ENCODE data around the gene UBE2QL1.

Gene UBE2QL1

DNA sequence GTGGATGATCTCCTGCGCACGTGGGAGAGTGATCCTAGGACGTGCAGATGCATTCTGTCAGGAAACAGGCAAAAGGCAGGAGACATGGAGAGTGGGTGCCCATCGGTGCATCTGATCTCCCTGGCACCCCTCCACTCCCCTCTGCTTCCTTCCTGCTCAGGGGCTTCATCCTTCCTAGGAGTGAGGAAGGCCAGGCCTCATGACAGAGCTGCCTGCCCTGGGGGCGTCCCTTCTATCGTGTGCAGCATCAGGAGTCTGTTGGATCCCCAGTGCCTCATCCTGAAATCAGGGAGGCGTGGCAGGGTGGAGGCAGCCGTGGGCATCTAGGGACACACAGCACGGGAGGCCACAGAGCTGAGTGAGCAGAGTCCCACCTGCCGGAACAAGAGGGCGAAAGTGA, 30.1 kb downstream of the UBE2QL1 start:
- no peak for DNase-seq (ENCODE audit: low spot score)

DNA sequence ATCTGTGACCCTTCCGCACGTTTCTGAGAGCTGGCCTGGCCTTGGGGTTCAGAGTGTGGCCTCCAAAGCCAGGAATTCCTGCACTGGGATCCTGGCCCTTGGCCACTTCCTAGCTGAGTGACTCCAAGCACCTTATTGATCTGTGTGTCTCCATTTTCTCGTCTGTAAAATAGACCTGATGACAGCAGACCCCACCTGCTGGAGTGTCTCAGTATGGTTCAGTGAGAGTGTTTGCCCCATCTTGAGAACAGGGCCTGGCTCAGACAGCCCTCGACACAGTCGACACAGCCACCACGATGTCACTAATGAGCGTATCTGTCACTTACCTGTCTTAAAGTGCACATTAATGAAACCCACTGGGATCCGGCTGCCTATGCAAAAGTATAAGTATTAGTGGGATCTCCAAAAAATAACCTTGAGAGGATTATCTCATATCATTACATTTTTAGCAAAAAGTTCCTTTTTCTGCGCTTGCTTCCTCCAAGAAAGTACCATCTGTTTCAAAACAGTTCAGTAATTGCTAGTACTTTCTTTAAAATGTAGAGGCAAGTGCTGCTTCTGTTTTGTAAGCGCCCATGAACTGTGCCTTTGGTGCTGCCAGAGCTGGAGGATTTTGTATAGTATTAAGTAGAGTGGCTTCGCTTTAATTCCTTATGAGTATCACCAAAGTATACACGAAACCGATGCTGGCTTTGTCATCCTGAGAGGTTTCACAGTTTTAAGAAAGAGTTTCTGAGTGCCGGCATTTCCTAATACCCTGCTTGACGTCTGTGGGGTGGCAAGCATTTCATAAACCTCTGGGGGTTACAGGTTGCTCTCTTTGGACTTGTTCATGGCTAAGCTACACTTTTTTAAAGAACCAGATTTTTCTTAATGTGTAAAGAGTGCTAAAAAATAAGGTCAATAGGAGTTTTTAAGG, 31.7 kb downstream of the UBE2QL1 start:
- DNase-seq (ENCODE audit: low spot score), result no peak

DNA sequence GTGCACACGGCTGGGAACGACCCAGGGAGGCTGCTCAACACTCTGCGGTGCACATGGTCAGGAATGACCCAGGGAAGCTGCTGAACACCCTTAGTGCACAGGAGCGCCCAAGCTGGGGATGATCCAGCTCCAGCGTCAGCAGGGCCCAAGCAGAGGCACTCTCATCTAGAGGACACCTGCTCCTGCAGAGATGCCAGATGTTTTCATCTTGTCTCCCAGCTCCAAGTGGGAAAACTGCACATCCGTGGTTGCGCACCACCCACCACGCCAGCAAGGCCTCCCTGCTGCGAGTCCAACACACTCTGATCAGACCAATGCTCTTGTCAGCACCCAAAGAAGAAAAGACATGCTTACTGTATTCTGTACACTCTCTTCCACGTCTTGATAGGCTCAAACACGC, 34.1 kb downstream of the UBE2QL1 start:
- no peak for DNase-seq (ENCODE audit: low spot score)

DNA sequence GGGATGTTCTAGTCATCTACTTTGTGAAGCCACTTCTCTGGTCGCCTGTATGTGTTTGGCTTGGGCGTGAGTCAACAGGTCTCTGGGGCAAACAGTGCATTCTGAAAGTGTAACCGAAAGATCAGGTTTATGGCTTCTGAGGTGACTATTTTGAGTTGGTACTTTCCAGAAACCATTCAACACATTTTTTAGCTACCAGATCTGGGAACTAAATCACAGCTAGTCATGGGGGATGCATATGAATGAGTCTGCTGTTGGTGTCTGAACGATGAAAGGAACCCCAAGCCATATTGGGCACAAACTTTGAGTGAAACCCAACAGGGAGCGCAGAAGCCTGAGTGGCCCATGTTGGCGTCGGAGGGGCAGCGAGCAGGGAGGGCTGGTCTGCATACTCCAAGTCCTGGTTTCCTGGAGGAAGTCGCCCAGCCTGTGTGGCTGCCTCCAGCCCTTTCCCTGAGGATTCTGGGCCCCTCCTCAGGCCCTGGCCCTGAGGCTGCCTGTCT, 35.3 kb downstream of the UBE2QL1 start:
- DNase-seq (ENCODE audit: low spot score), result no peak

DNA sequence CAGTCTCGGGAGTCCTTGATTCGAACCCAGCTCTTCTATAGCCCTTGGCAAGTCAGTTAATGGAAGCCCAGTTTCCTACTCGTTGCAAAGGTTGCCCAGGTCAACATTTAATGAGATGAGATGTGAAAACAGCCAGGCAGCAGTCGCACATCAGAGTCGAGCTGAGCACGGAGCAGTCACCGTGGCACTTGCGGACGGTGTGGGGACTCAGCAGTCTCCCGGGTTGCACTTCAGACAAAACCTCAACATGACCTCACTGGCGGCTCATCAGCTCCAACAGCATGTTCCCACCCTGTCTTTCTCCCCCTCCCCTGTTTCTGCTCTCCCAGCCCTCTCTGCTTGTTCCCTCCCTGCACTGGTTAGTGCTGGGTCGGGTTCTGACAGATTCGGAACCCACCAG, 35.8 kb downstream of the UBE2QL1 start:
- DNase-seq (ENCODE audit: low spot score), result no peak

DNA sequence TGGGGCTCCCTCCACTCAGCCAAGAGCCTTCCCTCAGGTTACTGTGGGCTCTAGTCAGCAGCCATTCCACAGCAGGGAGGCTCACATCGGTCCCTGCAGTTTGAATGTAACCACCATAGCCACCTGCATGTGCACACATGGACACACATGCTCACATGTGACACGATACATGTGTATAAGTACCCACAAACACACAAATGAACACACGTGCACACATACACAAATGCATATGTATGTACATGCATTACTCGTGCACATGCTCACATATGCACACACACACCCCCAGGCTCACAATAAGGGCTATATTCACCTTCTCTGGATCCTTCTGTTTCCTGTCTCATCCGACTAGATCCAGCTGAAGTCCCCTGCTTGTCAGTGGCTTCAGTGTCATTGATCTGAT, 36.2 kb downstream of the UBE2QL1 start:
- no peak for DNase-seq (ENCODE audit: low spot score)

DNA sequence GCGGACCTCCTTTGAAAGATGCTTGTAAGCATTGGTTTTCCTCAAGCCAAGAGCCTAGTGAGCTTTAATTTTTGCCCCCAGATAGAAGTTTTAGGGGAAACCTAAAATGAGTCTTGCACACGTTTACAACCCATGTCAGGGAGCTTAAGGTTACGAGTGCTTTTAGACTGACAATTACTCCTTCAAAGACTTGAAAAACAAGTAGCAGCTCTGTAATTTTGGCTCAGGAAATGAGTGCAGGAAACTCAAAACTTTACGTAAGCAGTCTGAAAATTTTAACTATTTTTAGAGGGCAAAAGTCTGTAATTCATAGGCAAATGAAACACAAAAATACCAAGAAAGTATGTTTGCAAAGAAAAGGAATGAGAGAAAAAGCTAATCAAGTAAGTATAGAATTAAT, 36.8 kb downstream of the UBE2QL1 start:
- no peak for DNase-seq (ENCODE audit: low spot score)

DNA sequence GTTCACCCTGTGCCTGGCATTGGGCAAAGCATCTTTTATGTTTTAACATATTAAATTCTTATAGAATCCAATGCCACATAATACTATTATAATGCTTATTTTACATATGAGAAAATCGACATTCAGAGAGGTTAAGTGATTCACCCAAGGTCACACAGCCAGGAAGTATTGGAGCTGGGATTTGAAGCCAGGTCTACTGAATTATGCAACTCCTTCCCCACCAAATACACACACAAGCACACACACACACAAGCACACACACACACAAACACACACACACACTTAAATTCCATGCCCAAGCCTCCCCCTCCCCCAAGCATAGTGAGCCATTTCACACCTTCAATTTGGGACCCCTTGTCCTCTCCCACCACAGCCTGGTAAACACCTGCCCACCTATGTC, 37.4 kb downstream of the UBE2QL1 start:
- no peak for DNase-seq (ENCODE audit: low spot score)

DNA sequence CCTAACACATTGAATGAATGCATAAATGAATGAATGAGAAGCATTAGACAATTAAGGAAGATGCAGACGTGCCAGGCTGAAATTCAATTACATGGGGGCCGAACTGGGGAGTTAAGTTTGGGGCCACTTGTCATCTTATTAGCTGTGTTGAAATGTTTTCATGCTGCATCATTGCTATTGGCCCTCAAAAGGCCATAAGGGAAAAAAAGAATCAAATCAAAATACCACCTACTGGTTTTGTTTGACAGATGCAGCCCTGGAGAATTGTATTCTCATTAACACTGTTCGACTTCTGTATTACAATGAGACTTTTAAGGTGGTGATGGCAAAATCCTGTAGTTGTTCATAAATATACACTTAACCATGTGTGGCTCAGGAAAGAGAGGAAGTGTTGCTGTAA, 38.4 kb downstream of the UBE2QL1 start:
- no peak for DNase-seq (ENCODE audit: low spot score)

DNA sequence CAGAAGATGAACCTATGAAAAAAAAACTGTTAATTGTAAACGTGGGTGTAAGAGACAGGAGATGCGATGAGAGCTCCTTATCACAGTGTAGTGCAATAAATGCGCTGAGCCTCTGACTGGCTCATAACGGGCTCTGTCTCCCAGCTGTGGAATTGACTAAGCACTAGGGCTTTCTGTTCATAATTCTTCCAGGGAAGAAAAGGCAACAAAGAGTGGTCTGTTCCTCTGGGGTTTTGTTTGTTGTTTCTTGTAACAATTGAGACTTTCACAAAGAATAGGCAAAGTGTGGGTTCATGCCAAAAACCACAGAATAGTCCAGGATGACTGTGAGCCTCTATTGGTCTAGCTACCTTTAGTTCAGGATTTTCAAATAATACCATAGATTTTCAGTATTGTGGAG, 39.4 kb downstream of the UBE2QL1 start:
- no peak for DNase-seq (ENCODE audit: low spot score)

DNA sequence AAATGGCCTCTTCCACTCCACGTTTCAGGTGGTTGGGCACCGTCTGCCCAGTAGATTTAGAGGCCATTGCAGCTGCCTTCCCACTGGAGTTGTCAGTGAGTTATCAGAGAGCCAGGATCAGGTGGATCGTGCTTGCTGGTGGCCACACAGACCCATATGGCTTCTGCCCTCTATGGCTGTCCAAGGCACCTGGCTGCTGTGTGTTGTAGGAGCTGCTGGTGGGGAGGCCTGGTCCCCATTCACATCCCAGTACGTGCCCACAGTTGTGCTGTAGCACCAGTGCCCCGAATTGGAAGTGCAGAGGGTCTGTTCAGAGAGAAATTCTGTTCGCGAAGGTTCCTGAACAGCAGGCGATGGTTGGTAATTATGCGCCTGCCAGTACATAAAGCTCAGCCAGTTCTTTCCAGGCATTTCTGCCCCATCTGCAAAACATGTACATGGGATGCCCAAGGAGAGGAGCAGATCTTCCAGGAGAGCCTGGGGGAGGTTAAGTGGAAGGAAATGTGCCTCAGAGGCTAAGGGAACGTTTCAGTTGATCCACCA, 41.1 kb downstream of the UBE2QL1 start:
- DNase-seq (ENCODE audit: low spot score), result no peak

DNA sequence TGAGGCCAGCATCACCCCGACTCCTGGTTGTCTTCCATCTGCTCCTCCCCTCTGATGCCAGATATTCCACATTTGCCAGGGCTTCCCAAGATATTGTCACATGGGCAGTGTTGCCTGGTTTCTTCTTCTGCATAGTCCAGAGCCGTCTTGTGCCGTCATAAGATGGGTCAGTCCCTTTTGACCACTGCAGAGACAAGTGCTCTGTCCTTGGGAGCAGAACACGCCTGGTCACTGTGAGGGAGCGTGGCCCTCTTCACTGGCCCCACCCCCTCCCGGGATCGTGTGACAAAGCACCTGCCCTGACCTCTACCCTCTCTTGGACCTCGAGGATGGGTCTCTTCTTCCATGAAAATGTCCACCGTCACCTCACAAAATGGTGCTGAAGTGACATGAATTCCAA, 41.6 kb downstream of the UBE2QL1 start:
- DNase-seq (ENCODE audit: low spot score), result no peak

DNA sequence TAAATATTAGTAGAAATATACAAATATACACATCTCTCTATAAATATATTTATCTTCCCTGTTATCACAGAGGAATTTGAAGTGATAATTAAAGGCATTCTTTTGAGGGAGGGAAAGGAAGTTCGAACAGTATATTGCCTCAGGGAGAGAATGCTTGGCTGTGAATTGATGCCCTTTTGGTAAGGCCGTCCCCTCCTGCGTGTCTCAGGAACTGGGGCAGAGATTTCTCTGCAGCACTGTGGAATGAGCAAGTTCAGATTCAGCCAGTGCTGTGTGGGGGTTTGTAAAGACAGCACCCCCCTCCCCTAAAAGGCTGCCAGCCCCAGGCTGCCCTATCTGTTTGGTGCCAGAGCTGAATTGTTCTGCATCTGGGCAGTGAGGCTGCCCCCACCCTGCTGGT, 42.0 kb downstream of the UBE2QL1 start:
- DNase-seq (ENCODE audit: low spot score), result no peak

DNA sequence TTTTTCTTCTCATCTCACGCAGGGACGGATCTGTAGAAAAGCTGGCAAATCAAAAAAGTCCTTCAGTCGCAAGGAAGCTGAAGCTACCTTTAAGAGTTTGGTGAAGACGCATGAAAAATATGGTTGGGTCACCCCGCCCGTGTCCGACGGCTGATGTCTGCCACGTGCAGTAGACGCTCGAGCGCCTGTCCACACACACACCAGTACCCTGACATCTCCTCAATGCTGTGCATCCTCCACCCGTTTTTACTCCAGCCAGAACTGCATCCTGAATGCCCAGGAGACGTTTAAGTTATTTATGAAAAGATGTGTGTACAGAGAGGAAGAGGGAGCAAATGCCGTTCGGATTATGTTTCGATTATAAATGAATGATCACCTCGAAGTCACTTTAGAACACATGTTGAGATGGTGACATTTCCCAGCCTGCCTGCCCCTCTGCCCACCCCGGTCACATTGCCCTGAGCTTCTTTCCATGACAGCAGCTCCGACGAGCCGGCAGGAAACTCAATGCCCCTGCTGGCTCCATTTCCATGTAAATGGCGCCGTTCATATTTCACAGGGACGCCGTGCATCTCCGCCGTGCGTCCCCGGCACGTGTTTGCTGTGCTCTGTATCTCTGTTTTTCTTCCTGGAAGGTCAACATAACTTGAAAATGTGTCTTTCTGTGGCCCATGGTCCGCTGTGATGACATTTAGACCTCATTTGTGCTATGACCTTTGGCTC, 42.7 kb downstream of the UBE2QL1 start:
- DNase-seq (ENCODE audit: low spot score), result no peak

DNA sequence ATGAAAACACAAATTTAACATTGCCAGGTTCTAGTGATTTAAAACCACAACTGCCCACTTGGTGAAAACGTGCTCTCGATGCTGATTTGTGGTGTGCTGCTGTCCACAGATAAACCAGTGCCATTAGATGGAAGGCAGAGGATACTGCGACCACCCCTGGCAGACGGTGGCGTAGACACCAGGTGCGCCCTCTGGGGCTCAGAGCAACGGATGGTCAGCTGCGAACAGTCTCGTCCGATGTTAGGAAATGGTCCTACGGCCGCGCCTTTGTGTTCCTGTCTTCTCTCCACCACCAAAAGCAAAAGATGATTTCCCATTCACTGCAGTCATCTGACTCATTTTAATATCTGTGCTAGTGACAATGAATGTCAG, 43.2 kb downstream of the UBE2QL1 start:
- DNase-seq (ENCODE audit: low spot score), result no peak

DNA sequence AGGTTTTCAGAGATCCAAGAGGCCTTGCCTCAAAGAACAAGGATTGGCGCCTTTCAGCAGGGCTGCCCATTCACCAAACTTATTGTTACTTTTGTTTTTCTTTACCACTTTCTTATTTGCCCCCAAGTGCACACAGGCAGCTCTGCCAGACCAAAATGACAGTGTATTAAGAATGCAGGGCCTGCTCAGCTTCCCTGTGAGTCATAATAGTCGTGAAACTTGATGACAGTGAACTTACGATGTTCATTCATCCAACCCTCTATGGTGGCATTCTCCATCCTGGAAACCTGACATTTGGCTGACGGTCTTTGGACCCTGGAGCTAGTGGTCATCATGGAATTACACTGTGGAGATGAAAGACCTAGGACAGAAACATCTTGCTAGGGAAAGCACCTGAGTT, 44.3 kb downstream of the UBE2QL1 start:
- no peak for DNase-seq (ENCODE audit: low spot score)

DNA sequence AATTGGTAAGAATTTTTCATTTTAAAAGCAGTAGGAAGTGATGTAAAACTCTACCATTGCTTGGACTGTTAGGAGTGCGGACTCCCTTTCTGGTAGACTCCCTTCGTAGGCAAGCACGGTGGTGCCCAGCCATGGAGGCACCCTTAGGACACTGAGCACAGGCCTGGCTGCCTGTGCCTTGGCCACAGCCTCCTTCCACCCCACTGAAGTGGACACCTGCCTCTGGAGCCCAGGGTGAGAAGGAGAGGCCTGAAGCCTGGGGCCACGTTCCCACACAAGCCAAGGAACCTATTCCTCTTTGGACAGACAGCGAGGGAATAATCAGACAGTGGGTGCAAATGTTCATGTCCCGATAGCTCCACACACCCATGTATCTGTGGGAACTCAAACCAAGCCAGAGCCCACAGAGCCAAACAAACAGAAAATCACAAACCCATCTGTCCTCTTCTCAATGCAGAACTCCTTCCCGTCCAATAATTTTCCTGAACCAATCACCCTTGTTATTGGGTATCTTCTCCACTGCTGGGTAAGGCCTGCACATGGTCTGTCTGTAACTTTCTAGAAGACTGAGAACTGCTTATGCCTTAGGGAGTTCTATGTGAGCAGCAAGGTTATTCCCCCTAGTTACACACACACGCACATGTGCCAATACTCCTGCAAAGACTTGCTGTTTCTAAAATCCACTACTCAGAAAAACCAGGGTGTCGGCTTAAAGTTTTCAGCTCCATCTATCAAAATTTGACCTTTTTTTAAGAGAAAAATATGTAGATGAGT, 45.2 kb downstream of the UBE2QL1 start:
- no peak for DNase-seq (ENCODE audit: low spot score)

DNA sequence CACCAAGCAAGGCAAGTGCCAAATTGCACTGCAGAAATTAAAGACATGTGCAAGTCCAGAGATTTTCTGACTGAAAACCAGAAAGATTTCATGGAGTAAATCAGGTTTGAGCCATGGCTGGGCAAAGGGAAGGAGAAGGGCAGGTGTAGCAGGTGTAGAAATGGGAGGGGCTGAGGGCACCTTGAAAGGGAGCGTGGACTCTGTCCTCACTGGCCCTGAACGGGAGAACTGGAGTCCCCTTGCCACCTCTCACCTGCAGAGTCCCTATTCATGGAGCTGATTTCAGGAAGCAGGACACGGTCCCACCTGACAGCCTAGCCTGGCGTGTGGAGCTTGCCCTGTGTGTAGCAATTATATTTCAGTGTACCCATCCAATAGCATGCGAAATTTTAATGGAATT, 46.3 kb downstream of the UBE2QL1 start:
- no peak for DNase-seq (ENCODE audit: low spot score)

DNA sequence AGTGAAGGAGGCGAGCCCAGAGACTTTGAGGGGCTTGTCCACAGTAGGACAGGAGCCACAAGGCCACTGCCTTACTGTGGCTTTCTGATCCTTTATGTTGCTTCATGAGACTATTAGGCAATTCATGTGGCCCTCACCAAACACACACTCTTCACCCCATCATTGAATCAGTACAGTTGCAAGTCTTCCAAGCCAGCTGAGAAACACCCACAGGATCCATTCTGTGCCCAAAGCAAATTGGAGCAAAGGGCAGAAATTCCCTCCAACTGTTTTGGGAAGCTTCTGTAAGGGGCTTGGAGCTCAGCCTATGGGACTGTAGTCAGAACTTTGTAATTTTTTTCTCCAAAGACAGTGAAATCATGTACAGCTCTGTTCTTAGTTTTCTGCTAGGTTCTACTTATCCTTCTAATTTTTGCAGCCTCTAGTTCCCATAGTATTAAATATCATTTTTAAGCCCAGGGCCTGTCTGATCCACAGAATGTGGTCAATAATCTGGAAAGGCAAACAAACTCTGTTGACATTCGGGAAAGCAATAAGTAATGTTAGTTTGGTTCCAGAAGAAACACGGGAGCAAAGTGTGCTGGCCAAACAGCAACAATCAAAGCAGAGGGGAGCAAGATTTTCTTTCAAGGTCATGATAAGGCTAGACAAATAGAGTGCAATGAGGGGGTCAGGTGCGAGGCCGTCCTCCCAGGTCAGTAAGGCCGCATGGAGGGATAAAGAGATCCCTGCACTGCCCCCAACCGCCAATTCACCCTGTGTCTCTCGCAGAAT, 47.0 kb downstream of the UBE2QL1 start:
- no peak for DNase-seq (ENCODE audit: low spot score)

DNA sequence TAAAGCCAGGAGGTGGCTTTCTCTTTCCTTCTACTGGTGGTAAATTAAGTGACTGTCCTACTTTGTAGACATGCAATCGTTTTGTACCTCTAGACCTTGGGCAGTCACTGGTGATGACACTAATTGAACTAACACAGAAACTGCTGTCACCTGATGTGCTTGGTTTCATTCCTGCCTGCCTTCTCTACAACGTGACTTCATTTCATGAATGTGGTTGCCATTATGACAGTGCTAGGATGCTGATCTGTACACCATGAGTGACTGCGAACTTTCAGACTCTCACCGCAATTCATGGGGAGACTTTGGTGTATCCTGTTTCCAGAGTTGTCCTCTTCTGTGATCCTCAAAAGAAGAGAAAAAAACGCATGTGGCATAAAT, 47.5 kb downstream of the UBE2QL1 start:
- no peak for DNase-seq (ENCODE audit: low spot score)

DNA sequence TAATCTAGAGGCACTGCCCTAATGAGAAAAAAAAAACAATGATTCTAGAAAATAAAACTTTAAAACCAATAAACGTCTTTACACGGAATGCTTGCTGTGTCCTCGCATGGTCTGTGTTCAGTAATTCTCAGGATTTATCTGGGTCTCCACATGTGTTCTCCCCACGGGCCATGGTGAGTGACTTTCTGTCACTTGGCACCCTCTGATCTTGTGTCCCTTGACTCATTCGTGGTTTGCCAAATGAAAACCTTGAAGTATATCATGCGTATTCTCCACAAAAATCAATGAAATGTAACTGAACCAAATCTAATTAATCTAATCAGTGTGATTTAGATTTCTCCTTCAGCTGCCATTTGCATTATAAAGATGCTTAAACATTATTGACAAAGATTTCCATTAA, 48.0 kb downstream of the UBE2QL1 start:
- no peak for DNase-seq (ENCODE audit: low spot score)

DNA sequence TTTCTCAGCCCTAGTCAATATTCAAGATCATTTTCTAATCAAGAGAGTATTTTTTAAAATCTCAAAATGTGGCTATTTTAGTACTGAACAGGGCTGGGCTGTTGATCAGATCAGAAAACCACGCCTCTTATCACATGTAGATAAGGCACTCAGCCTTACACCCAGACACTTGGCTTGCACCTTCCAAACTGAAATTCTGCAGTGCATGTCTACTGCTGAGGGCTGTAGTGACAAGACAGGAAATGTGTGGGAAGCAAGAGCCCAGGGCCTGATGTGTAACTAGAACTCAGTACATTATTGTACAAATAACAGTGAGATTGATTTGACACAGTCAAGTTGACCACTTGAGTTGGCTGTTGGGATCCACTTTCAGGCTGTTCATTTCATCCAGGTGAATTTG, 48.6 kb downstream of the UBE2QL1 start:
- DNase-seq (ENCODE audit: low spot score), result no peak
